ENCODE results near the gene ERAP2.

DNA sequence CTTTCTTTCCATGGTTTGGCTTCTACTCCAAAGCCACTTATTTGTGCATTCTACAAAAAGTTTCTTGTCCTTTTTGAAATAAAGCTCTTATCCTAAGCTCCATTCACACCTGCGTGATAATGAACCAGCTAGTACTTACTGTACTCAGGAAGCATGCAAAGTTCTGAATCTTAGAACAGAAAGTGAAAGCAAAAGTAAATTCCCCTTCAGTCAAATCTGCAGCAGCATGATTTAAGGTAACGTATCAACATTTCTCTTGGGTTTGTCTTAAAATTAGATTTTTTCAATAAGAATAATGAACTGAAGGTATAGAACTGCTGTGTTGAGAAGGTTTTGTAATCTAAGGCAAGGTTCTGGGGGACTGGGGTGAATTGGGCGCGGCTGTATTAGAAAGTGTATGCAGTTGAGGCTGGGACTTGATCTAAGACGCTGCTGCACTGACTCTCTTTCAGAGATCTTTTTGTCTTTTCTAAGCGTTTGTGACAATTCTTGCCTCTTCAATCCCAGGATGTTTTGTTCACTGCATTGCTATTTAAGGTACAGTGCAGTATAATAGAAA lies at the start of gene ERAP2:
- TF ChIP-seq, protein P1, sequence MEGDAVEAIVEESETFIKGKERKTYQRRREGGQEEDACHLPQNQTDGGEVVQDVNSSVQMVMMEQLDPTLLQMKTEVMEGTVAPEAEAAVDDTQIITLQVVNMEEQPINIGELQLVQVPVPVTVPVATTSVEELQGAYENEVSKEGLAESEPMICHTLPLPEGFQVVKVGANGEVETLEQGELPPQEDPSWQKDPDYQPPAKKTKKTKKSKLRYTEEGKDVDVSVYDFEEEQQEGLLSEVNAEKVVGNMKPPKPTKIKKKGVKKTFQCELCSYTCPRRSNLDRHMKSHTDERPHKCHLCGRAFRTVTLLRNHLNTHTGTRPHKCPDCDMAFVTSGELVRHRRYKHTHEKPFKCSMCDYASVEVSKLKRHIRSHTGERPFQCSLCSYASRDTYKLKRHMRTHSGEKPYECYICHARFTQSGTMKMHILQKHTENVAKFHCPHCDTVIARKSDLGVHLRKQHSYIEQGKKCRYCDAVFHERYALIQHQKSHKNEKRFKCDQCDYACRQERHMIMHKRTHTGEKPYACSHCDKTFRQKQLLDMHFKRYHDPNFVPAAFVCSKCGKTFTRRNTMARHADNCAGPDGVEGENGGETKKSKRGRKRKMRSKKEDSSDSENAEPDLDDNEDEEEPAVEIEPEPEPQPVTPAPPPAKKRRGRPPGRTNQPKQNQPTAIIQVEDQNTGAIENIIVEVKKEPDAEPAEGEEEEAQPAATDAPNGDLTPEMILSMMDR (IDR thresholded peaks at IDR 0.05), result no peak
- TF ChIP-seq POLR2A (IDR thresholded peaks at IDR 0.05), result no peak

All from esophagus squamous epithelium (tissue), 4 donors.